ENCODE results near the gene LAMC1.

LAMC1 gene

GRCh38 chr1:183092350-183092749 is 69.1 kb downstream of the LAMC1 start:
- H3K4me3 ChIP-seq (ENCODE audit: low read depth, low read length): no peak overlapping the region
- no peak for DNase-seq (ENCODE audit: low read depth)
- TF ChIP-seq CTCF (IDR thresholded peaks at IDR 0.05; ENCODE audit: low read depth, low read length, missing control alignments): no peak
- in situ Hi-C loops (cut with HindIII; ENCODE audit: low sequenced_read_pairs): no loop called here

DNA sequence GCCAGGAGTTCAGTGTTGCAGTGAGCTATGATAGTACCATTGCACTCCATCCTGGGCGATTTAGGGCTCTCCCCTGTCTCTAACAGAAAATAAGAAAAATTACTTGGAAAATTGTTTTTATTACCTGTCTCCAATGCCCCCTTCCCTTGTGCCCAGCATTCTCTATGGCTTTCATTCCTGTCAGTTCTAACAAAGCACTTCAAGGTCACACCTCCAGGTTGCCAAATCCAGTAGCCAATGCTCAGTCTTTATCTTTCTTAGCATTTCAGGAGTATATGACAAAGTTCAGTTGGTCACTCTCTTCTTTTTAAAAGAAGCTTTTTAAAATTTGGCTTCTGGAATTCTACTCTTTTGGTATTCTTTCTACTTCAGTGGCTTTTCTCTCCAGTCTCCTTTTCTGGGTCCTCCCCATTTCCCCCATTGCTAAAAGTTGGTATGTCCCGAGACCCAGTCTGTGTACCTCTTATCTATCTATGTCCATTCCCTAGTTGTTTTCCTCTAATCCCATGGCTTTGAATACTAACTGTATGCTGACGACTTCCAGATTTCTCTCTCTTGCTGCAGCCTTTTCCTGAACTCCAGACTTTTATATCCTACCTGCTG is 69.9 kb downstream of the LAMC1 start:
- TF ChIP-seq CTCF (IDR thresholded peaks at IDR 0.05; ENCODE audit: low read depth, low read length, missing control alignments): no peak
- H3K4me3 ChIP-seq (ENCODE audit: low read depth, low read length): no peak overlapping the region
- in situ Hi-C loops (cut with HindIII; ENCODE audit: low sequenced_read_pairs): no loop called here
- DNase-seq (ENCODE audit: low read depth): no peak

DNA sequence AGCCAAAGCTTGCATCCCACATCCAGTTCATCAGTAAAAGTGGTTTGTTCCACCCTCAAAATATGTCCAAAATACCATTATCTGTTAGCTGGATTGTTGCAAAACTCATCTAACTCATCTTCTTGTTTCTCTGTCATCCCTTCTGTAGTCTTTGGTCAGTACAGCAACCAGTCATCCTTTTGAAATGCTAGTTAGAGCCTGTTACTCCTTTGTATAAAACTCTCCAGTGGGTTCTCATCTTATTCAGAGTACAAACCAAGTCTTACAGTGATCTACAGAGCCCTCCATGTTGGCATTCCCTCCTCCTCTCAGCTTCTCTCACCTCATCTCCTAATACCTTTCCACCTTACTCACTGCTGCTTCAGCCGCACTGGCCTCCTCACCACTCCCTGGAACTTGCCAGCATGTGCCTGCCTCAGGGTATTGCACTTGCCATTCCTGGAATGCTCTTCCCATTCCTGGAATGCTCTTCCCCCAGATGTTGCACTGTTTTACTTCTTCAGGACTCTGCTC is 70.6 kb downstream of the LAMC1 start:
- no peak for DNase-seq (ENCODE audit: low read depth)
- no peak for TF ChIP-seq CTCF (IDR thresholded peaks at IDR 0.05; ENCODE audit: low read depth, low read length, missing control alignments)
- H3K4me3 ChIP-seq (ENCODE audit: low read depth, low read length): no peak overlapping the region
- in situ Hi-C loops (cut with HindIII; ENCODE audit: low sequenced_read_pairs): no loop called here

DNA sequence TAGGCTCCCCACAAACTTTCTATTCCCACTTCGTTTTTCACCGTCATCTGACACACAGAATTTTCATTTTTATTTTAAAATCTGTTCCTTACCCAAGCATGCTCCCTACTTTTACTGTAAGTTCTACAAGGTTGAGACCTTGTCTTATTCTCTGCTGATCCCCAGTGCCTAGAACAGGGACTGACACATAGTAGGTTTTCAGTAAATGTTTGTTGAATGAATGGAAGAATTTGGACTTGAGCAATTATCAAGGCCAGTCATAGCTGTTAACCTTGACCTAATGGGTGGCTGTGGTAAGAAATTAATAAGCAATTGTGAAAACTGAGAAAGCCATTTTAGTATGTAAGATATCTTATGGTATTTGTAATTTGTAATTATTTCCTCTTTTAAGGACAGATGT is 71.1 kb downstream of the LAMC1 start:
- TF ChIP-seq CTCF (IDR thresholded peaks at IDR 0.05; ENCODE audit: low read depth, low read length, missing control alignments): no peak
- no peak overlapping the region for H3K4me3 ChIP-seq (ENCODE audit: low read depth, low read length)
- in situ Hi-C loops (cut with HindIII; ENCODE audit: low sequenced_read_pairs): no loop called here
- no peak for DNase-seq (ENCODE audit: low read depth)

DNA sequence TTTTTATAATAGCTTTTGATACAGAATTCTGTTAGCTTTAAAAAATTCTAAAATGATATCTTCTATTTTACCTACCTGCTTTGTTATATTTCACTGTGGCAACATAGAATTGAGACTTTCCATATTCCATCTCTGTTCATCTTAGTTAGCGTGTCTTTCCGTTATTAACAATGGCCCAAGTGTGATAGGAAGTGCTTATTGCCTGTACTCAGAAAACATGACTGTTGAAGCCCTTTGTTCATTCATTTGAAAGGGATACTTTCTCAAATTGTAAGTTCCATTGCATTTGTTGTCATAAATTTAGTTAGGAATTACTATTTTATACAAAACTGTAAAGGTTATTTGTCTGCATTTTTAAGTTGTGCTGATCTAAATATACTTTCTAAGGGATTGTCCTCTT is 73.1 kb downstream of the LAMC1 start:
- no peak for TF ChIP-seq CTCF (IDR thresholded peaks at IDR 0.05; ENCODE audit: low read depth, low read length, missing control alignments)
- DNase-seq (ENCODE audit: low read depth): no peak
- H3K4me3 ChIP-seq (ENCODE audit: low read depth, low read length): no peak overlapping the region
- in situ Hi-C loops (cut with HindIII; ENCODE audit: low sequenced_read_pairs): no loop called here

GRCh38 chr1:183096894-183097293 is 73.7 kb downstream of the LAMC1 start:
- no peak for DNase-seq (ENCODE audit: low read depth)

More at GRCh38 chr1:183096894-183097293, 73.7 kb downstream of the LAMC1 start:
- in situ Hi-C loops (cut with HindIII; ENCODE audit: low sequenced_read_pairs): no loop called here
- no peak for TF ChIP-seq CTCF (IDR thresholded peaks at IDR 0.05; ENCODE audit: low read depth, low read length, missing control alignments)
- no peak overlapping the region for H3K4me3 ChIP-seq (ENCODE audit: low read depth, low read length)

Data from astrocyte of the cerebellum (primary cell).